ENCODE data around the gene NFASC. TPM values are rescaled to one million over a fixed set of nuclear protein-coding genes. Genes with fewer than 3 reads are reported as not detected.

NFASC gene
- total RNA-seq, 5 donors from 2014 or later (not counting 1 experiment from before 2014, with no cell fraction given) = 0.13 to 0.35 (median 0.19) TPM; not detected in 2

GRCh38 chr1:204986181-204986580 is 115.5 kb downstream of the NFASC start:
- H3K9me3 ChIP-seq = no peaks in the 10 kb centered on the region
- ATAC-seq (replicated peaks in 1 of 4) (no peak), DNase-seq (no peak)
- H3K36me3 ChIP-seq (ENCODE audit: control insufficient read depth in 2 of 2, extremely low read depth in 1 of 2, insufficient read depth in 1 of 2, low read length in 1 of 2) = no peaks in the 10 kb centered on the region
- POLR2A ChIA-PET = no interaction called here
- Mint-ChIP-seq H3K4me1 (peaks cover 2 to 10% (median 3%) of the 10 kb centered on the region in 3 donors), H3K36me3 (no peaks in the 10 kb centered on the region), H3K9me3 (no peaks in the 10 kb centered on the region), H3K27ac (no peak overlapping the region), H3K27me3 (peaks cover 16 to 19% of the 10 kb centered on the region in 2 donors), H3K4me3 (no peak overlapping the region)
- H3K4me3 ChIP-seq (ENCODE audit: control insufficient read depth in 1 of 2, extremely low read depth in 1 of 2, low read length in 1 of 2) = no peak overlapping the region
- H3K27me3 ChIP-seq (replicated peaks in 1 of 2; ENCODE audit: control insufficient read depth in 2 of 2, extremely low read depth in 1 of 2, insufficient read depth in 2 of 2, low read length in 1 of 2) = peaks cover 0 to 32% of the 10 kb centered on the region in 2 experiments
- CTCF ChIA-PET = interaction anchor here in 1 of 2 donors (0.9 kb wide), 1 partner anchor 270 kb away, joined by 3 read pairs; no protein-coding TSS in a partner anchor
- no peaks in the 10 kb centered on the region for H3K4me1 ChIP-seq (ENCODE audit: control insufficient read depth in 1 of 2, extremely low read depth in 1 of 2, insufficient read depth in 2 of 2, low read length in 2 of 2)
- H3K27ac ChIP-seq (ENCODE audit: low read length) = no peak overlapping the region
- 82% methylated on average over 16 of the region's 17 CpGs for WGBS (ENCODE audit: insufficient coverage)

DNA sequence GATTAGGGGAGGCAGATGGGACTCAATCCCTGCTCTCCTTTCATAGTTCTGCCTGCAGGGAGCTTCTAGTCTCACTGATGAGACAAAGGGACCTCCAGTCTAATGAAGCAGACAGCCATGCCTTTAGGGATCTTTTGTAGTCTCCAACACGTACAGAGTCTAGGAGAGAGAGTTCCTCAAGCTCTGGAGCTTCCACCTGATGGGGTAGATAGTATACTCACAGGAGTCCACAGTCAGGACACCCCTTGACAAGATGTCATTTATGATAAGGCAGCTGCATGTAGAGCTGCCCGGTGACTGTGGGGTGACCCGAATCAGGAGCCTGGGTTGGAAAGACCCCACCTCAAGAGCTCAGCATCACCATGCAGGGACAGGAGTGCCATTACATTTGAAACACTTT is 117.0 kb downstream of the NFASC start:
- Histone ChIP-seq H3K36me3 (ENCODE audit: control insufficient read depth in 2 of 2, extremely low read depth in 1 of 2, insufficient read depth in 1 of 2, low read length in 1 of 2) (no peaks in the 10 kb centered on the region), H3K27me3 (replicated peaks in 1 of 2; ENCODE audit: control insufficient read depth in 2 of 2, extremely low read depth in 1 of 2, insufficient read depth in 2 of 2, low read length in 1 of 2) (peaks cover 0 to 21% of the 10 kb centered on the region in 2 experiments), H3K9me3 (no peaks in the 10 kb centered on the region), H3K4me3 (ENCODE audit: control insufficient read depth in 1 of 2, extremely low read depth in 1 of 2, low read length in 1 of 2) (no peak overlapping the region), H3K4me1 (ENCODE audit: control insufficient read depth in 1 of 2, extremely low read depth in 1 of 2, insufficient read depth in 2 of 2, low read length in 2 of 2) (peaks cover 0 to 10% of the 10 kb centered on the region in 2 experiments), H3K27ac (ENCODE audit: low read length) (no peak overlapping the region)
- H3K27me3 Mint-ChIP-seq = peaks cover 9 to 14% of the 10 kb centered on the region in 2 donors
- ChIA-PET CTCF (interaction anchor here in 1 of 2 donors (0.6 kb wide), 1 partner anchor 1062 kb away, joined by 4 read pairs; no protein-coding TSS in a partner anchor), POLR2A (no interaction called here)
- H3K4me1 Mint-ChIP-seq = peaks cover 8 to 14% (median 9%) of the 10 kb centered on the region in 3 donors
- no peaks in the 10 kb centered on the region for H3K9me3 Mint-ChIP-seq
- H3K4me3 Mint-ChIP-seq = no peak overlapping the region
- no peak overlapping the region for H3K27ac Mint-ChIP-seq
- H3K36me3 Mint-ChIP-seq = no peaks in the 10 kb centered on the region
- WGBS (ENCODE audit: insufficient coverage) = 64% methylated on average over 3 of the region's 3 CpGs
- no peak for ATAC-seq (replicated peaks in 1 of 4)
- no peak for DNase-seq

GRCh38 chr1:204988196-204988595 is 117.5 kb downstream of the NFASC start:
- H3K36me3 ChIP-seq (ENCODE audit: control insufficient read depth in 2 of 2, extremely low read depth in 1 of 2, insufficient read depth in 1 of 2, low read length in 1 of 2) = no peaks in the 10 kb centered on the region
- H3K4me3 Mint-ChIP-seq = no peak overlapping the region
- no peaks in the 10 kb centered on the region for H3K36me3 Mint-ChIP-seq
- DNase-seq (no peak), ATAC-seq (replicated peaks in 1 of 4) (no peak)
- no peak overlapping the region for H3K27ac ChIP-seq (ENCODE audit: low read length)
- no peak overlapping the region for H3K4me3 ChIP-seq (ENCODE audit: control insufficient read depth in 1 of 2, extremely low read depth in 1 of 2, low read length in 1 of 2)
- H3K9me3 ChIP-seq = no peaks in the 10 kb centered on the region
- H3K27me3 ChIP-seq (replicated peaks in 1 of 2; ENCODE audit: control insufficient read depth in 2 of 2, extremely low read depth in 1 of 2, insufficient read depth in 2 of 2, low read length in 1 of 2) = peaks cover 0 to 16% of the 10 kb centered on the region in 2 experiments
- H3K4me1 Mint-ChIP-seq = peaks cover 11 to 14% (median 12%) of the 10 kb centered on the region in 3 donors
- no peaks in the 10 kb centered on the region for H3K9me3 Mint-ChIP-seq
- POLR2A ChIA-PET = no interaction called here
- no peak overlapping the region for H3K27ac Mint-ChIP-seq
- WGBS (ENCODE audit: insufficient coverage) = 86% methylated on average over 2 of the region's 4 CpGs
- H3K4me1 ChIP-seq (ENCODE audit: control insufficient read depth in 1 of 2, extremely low read depth in 1 of 2, insufficient read depth in 2 of 2, low read length in 2 of 2) = peaks cover 0 to 12% of the 10 kb centered on the region in 2 experiments
- peaks cover 4 to 9% of the 10 kb centered on the region in 2 donors for H3K27me3 Mint-ChIP-seq
- CTCF ChIA-PET = interaction anchor here (0.6 to 2.1 kb wide), 2 partner anchors 73 to 1062 kb away, joined by 4 to 8 read pairs; no protein-coding TSS in a partner anchor

- Mint-ChIP-seq H3K4me1 (peaks cover 11 to 15% (median 13%) of the 10 kb centered on the region in 3 donors), H3K4me3 (no peak overlapping the region), H3K9me3 (no peaks in the 10 kb centered on the region), H3K36me3 (no peaks in the 10 kb centered on the region), H3K27ac (no peak overlapping the region), H3K27me3 (peaks cover 4 to 7% of the 10 kb centered on the region in 2 donors)
- peaks cover 0 to 12% of the 10 kb centered on the region in 2 experiments for H3K27me3 ChIP-seq (replicated peaks in 1 of 2; ENCODE audit: control insufficient read depth in 2 of 2, extremely low read depth in 1 of 2, insufficient read depth in 2 of 2, low read length in 1 of 2)
- H3K36me3 ChIP-seq (ENCODE audit: control insufficient read depth in 2 of 2, extremely low read depth in 1 of 2, insufficient read depth in 1 of 2, low read length in 1 of 2) = no peaks in the 10 kb centered on the region
- H3K4me1 ChIP-seq (ENCODE audit: control insufficient read depth in 1 of 2, extremely low read depth in 1 of 2, insufficient read depth in 2 of 2, low read length in 2 of 2) = peaks cover 0 to 12% of the 10 kb centered on the region in 2 experiments
- H3K4me3 ChIP-seq (ENCODE audit: control insufficient read depth in 1 of 2, extremely low read depth in 1 of 2, low read length in 1 of 2) = no peak overlapping the region
- ChIA-PET POLR2A (interaction anchor here in 1 of 2 donors (0.6 kb wide), 1 partner anchor 1037 kb away, joined by 3 read pairs; no protein-coding TSS in a partner anchor), CTCF (interaction anchor here (0.6 to 2.1 kb wide), 7 partner anchors 9 to 267 kb away, joined by 3 to 8 read pairs (median 4); no protein-coding TSS in a partner anchor)
- no peaks in the 10 kb centered on the region for H3K9me3 ChIP-seq
- ATAC-seq (replicated peaks in 1 of 4) (peak; percentile 48 to 72 (median 60)), DNase-seq (peak in 33 of 35 experiments; percentile 12 to 65 (median 37))
- WGBS (ENCODE audit: insufficient coverage) = 59% methylated on average over 13 of the region's 16 CpGs
- H3K27ac ChIP-seq (ENCODE audit: low read length) = no peak overlapping the region
These were observed 118.8 kb downstream of the NFASC start for GRCh38 chr1:204989266-204990058.

DNA sequence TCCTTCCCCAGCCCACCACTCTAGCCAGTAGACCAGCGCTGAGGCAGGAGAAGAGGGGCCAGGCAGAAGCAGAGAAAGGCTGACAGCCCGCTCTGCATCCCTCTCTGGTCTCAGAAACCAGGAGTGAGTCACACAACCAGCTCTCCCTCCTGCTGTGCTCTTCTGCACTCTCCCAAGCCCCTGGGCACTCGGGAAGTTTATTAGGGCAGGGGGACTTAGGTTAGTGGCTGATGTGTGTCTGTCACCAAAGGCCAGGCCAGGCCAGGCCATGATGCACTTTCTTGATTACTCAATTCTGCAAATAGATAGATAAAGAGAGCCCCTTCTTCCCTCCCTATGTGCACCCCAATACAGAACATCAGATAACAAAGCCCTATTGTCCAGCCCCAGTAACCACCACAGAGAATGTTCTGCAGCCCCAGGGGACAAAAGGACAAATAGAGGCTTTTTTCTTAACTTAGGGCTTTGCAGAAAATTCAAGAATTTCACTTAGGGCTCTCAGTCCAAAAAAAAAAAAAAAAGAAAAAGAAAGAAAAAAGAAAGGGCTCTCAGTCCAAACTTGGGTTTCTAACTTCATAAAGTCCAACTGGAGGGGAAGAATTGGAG is 119.5 kb downstream of the NFASC start:
- Mint-ChIP-seq H3K36me3 (no peaks in the 10 kb centered on the region), H3K4me3 (no peak overlapping the region)
- POLR2A ChIA-PET = no interaction called here

DNA sequence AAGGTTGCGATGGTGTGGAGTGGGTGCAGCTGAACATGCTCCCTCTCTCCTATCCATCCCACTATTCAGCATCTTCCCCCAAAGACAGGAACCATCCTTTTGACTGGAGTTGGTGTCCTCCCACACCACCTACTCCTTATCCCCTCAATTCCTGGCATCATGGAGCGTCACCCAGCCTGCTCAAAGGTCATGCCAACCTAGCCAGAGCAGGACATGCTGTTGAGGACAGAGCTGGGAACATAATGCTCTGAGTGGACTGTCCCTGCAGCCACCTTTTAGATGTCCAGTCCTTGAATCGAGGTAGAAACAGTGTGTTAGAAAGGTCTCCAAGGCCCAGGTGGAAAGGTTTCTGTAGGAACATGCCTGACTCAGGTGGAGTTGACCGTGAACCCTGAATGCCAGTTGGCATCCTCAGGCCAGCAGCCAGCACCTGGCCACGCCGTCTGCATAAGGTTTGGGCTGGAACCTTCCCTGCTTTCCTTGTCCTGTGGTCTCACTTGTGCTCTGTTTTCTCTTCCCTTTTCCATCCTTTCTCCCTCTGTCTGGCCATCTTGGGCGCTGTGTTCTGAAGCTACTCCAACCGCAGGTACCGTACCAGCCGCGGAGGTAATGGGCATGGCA is 120.2 kb downstream of the NFASC start:
- 91% methylated on average over 8 of the region's 11 CpGs for WGBS (ENCODE audit: insufficient coverage)
- Mint-ChIP-seq H3K27ac (no peak overlapping the region), H3K9me3 (no peaks in the 10 kb centered on the region), H3K4me1 (peaks cover 11 to 15% (median 13%) of the 10 kb centered on the region in 3 donors), H3K36me3 (no peaks in the 10 kb centered on the region), H3K4me3 (no peak overlapping the region), H3K27me3 (peaks cover 4% of the 10 kb centered on the region in 2 donors)
- ATAC-seq (replicated peaks in 1 of 4) (no peak), DNase-seq (no peak)
- H3K36me3 ChIP-seq (ENCODE audit: control insufficient read depth in 2 of 2, extremely low read depth in 1 of 2, insufficient read depth in 1 of 2, low read length in 1 of 2) = no peaks in the 10 kb centered on the region
- H3K27ac ChIP-seq (ENCODE audit: low read length) = no peak overlapping the region
- peaks cover 0 to 12% of the 10 kb centered on the region in 2 experiments for H3K27me3 ChIP-seq (replicated peaks in 1 of 2; ENCODE audit: control insufficient read depth in 2 of 2, extremely low read depth in 1 of 2, insufficient read depth in 2 of 2, low read length in 1 of 2)
- POLR2A ChIA-PET = no interaction called here
- no peak overlapping the region for H3K4me3 ChIP-seq (ENCODE audit: control insufficient read depth in 1 of 2, extremely low read depth in 1 of 2, low read length in 1 of 2)
- H3K9me3 ChIP-seq = no peaks in the 10 kb centered on the region
- CTCF ChIA-PET = no interaction called here
- peaks cover 0 to 12% of the 10 kb centered on the region in 2 experiments for H3K4me1 ChIP-seq (ENCODE audit: control insufficient read depth in 1 of 2, extremely low read depth in 1 of 2, insufficient read depth in 2 of 2, low read length in 2 of 2)

More for the DNA sequence above, 119.5 kb downstream of the NFASC start:
- Mint-ChIP-seq H3K27me3 (peaks cover 4 to 7% of the 10 kb centered on the region in 2 donors), H3K4me1 (peaks cover 11 to 15% (median 13%) of the 10 kb centered on the region in 3 donors), H3K27ac (no peak overlapping the region), H3K9me3 (no peaks in the 10 kb centered on the region)
- Histone ChIP-seq H3K4me3 (ENCODE audit: control insufficient read depth in 1 of 2, extremely low read depth in 1 of 2, low read length in 1 of 2) (no peak overlapping the region), H3K9me3 (no peaks in the 10 kb centered on the region), H3K27ac (ENCODE audit: low read length) (no peak overlapping the region), H3K36me3 (ENCODE audit: control insufficient read depth in 2 of 2, extremely low read depth in 1 of 2, insufficient read depth in 1 of 2, low read length in 1 of 2) (no peaks in the 10 kb centered on the region), H3K27me3 (replicated peaks in 1 of 2; ENCODE audit: control insufficient read depth in 2 of 2, extremely low read depth in 1 of 2, insufficient read depth in 2 of 2, low read length in 1 of 2) (peaks cover 0 to 12% of the 10 kb centered on the region in 2 experiments), H3K4me1 (ENCODE audit: control insufficient read depth in 1 of 2, extremely low read depth in 1 of 2, insufficient read depth in 2 of 2, low read length in 2 of 2) (peaks cover 0 to 12% of the 10 kb centered on the region in 2 experiments)
- CTCF ChIA-PET = interaction anchor here (0.6 to 2.1 kb wide), 5 partner anchors 10 to 266 kb away, joined by 3 to 8 read pairs (median 4); no protein-coding TSS in a partner anchor
- no peak for ATAC-seq (replicated peaks in 1 of 4)
- 67% methylated on average over 1 of the region's 3 CpGs for WGBS (ENCODE audit: insufficient coverage)
- DNase-seq = no peak
